Measurements from ENCODE around the gene TUBE1. TPM values are rescaled to one million over a fixed set of nuclear protein-coding genes. Genes with fewer than 3 reads are reported as not detected.
"Not testable (repeated sequence)": the region's sequence is repeated elsewhere in the genome, so short reads cannot be mapped to it uniquely, and the experiment has no call there.

The TUBE1 gene
- total RNA-seq, 4 donors from 2014 or later, result 33.6 to 75.1 (median 54.0) TPM

- Histone ChIP-seq H3K36me3 (no peaks in the 10 kb centered on the region), H3K4me1 (no peaks in the 10 kb centered on the region), H3K27me3 (no peaks in the 10 kb centered on the region), H3K27ac (no peak overlapping the region), H3K4me3 (no peak overlapping the region), H3K9me3 (no peaks in the 10 kb centered on the region)
- intact Hi-C loops (cut with DNase I; ENCODE audit: low total_unique reads), result no loop called here
- DNase-seq, result no peak
- no peak for TF ChIP-seq POLR2A (IDR thresholded peaks at IDR 0.05)
- TF ChIP-seq, protein P1, sequence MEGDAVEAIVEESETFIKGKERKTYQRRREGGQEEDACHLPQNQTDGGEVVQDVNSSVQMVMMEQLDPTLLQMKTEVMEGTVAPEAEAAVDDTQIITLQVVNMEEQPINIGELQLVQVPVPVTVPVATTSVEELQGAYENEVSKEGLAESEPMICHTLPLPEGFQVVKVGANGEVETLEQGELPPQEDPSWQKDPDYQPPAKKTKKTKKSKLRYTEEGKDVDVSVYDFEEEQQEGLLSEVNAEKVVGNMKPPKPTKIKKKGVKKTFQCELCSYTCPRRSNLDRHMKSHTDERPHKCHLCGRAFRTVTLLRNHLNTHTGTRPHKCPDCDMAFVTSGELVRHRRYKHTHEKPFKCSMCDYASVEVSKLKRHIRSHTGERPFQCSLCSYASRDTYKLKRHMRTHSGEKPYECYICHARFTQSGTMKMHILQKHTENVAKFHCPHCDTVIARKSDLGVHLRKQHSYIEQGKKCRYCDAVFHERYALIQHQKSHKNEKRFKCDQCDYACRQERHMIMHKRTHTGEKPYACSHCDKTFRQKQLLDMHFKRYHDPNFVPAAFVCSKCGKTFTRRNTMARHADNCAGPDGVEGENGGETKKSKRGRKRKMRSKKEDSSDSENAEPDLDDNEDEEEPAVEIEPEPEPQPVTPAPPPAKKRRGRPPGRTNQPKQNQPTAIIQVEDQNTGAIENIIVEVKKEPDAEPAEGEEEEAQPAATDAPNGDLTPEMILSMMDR (IDR thresholded peaks at IDR 0.05), result no peak
Observed at GRCh38 chr6:112054555-112055190, 32.6 kb downstream of the TUBE1 start.

DNA sequence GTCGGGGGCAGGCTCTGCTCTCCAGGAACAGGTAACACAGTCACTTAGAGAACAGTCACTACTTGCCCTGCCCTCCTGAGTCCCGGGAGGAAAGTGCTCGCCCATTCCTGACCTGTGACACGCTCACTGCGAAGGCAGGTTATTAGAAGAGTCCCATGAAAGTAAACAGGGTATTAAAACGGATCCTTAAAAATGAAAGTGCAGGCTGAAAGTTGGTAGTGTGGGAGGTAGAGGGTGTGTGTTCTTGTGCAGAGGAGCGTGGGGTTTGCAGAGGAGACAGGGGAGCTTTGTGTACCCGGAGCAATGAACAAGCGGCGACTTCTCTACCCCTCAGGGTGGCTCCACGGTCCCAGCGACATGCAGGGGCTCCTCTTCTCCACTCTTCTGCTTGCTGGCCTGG is 33.3 kb downstream of the TUBE1 start, which contains the start of gene CCN6:
Gene CCN6 (plus strand): TSS at position 104 of the 400 bp plus-strand sequence. CDS start 254 bp downstream, at position 358.
- no peak within 1 kb of the TSS for H3K27ac ChIP-seq
- no peaks in the 10 kb centered on the region for H3K4me1 ChIP-seq
- H3K9me3 ChIP-seq, result no peaks in the 10 kb centered on the region
- no peak within 1 kb of the TSS for H3K4me3 ChIP-seq
- no peaks in the 10 kb centered on the region for H3K27me3 ChIP-seq
- intact Hi-C loops (cut with DNase I; ENCODE audit: low total_unique reads), result no loop called here
- DNase-seq, result no peak
- no peaks in the 10 kb centered on the region for H3K36me3 ChIP-seq
- no peak for TF ChIP-seq POLR2A (IDR thresholded peaks at IDR 0.05)
- TF ChIP-seq, protein P1 (IDR thresholded peaks at IDR 0.05), result no peak

DNA sequence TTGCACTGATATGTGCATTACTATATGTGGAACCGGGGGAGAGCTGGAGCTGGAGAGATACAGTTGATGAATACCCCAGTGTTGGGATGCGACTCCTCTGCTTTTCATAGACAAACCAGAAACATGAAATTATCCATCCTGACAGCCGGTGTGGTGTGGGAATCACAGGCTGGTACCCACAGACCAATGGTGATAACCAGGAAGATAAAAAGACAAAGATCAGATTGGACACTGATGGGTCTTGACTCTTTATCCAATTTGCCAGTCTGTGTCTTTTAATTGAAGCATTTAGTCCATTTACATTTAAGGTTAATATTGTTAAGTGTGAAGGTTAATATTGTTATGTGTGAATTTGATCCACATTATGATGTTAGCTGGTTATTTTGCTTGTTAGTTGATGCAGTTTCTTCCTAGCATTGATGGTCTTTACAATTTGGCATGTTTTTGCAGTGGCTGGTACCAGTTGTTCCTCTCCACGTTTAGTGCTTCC is 36.0 kb downstream of the TUBE1 start:
- H3K36me3 ChIP-seq; H3K4me3 ChIP-seq; H3K27ac ChIP-seq; H3K4me1 ChIP-seq; H3K9me3 ChIP-seq; DNase-seq; H3K27me3 ChIP-seq; intact Hi-C loops (cut with DNase I; ENCODE audit: low total_unique reads): not testable (repeated sequence)

DNA sequence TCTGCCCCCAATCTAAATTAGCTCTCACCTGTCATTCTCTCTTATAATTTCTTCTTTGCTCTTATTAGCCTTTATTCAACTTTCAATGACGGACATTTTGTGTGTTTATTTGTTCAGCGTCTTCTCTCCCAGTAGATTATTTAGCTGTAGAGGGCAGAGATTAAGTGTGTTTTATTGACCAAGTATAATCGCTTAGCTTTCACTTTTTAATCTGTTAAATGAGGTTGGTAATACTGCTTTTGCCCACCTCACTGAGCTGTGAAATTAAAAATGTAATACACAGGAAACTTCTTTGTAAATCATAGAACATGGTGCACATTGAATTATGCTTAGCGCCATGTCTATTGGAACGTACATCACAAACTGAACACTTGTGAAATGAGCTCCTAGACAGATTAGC is 36.9 kb downstream of the TUBE1 start:
- no peak for DNase-seq
- H3K27ac ChIP-seq, result no peak overlapping the region
- intact Hi-C loops (cut with DNase I; ENCODE audit: low total_unique reads), result no loop called here
- no peaks in the 10 kb centered on the region for H3K4me1 ChIP-seq
- no peaks in the 10 kb centered on the region for H3K36me3 ChIP-seq
- TF ChIP-seq, protein P1 (IDR thresholded peaks at IDR 0.05), result no peak
- no peak for TF ChIP-seq POLR2A (IDR thresholded peaks at IDR 0.05)
- H3K9me3 ChIP-seq, result no peaks in the 10 kb centered on the region
- no peak overlapping the region for H3K4me3 ChIP-seq
- no peaks in the 10 kb centered on the region for H3K27me3 ChIP-seq

DNA sequence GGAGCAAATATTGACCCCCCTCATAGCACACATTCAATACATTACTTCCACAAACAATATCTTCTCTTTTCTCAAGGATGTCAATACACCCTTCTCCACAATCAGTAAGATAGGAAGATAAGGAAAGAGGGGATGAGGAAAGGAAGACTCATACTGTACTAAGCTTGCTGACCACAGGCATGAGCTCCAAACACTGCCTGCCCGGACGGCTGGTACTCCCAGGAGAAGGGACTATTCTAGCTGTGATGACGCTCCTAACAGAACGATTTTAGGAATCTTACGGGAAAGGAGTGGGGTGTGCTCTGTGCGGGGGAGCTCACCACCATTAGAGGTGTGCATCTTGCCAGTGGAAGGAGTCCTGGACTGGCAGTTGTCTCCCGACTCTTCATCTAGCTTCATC is 37.3 kb downstream of the TUBE1 start:
- DNase-seq, result no peak

More for the DNA sequence above, 37.3 kb downstream of the TUBE1 start:
- no peaks in the 10 kb centered on the region for H3K36me3 ChIP-seq
- H3K27me3 ChIP-seq, result no peaks in the 10 kb centered on the region
- no peak overlapping the region for H3K27ac ChIP-seq
- H3K4me3 ChIP-seq, result no peak overlapping the region
- intact Hi-C loops (cut with DNase I; ENCODE audit: low total_unique reads), result loop anchor here (5.0 kb wide), 1 partner anchor 338 kb away; no protein-coding TSS in a partner anchor
- TF ChIP-seq POLR2A (IDR thresholded peaks at IDR 0.05), result no peak
- TF ChIP-seq, protein P1 (IDR thresholded peaks at IDR 0.05), result no peak
- peaks cover 0 to 3% of the 10 kb centered on the region in 2 donors for H3K4me1 ChIP-seq
- no peaks in the 10 kb centered on the region for H3K9me3 ChIP-seq
